OCI-LY3 (cell line): Measurements from ENCODE around the gene APOB.

Experiments used
- EZH2phosphoT487 ChIP-seq: fragments of 200-600 bp; shearing (Covaris generic); IDR thresholded peaks from 2 replicates; pipeline ENCODE4 v1.6.1; 2018; ENCODE audit warnings: antibody characterized with exemption, mixed run types, low read depth
- TF ChIP-seq, protein P1 (sequence below): fragments of 200-600, 300-600 bp; sonication (generic); IDR thresholded peaks from 2 replicates; pipeline ENCODE4 v1.5.1; 2014; ENCODE audit warnings: antibody characterized with exemption, low read length, low read depth

DNA sequence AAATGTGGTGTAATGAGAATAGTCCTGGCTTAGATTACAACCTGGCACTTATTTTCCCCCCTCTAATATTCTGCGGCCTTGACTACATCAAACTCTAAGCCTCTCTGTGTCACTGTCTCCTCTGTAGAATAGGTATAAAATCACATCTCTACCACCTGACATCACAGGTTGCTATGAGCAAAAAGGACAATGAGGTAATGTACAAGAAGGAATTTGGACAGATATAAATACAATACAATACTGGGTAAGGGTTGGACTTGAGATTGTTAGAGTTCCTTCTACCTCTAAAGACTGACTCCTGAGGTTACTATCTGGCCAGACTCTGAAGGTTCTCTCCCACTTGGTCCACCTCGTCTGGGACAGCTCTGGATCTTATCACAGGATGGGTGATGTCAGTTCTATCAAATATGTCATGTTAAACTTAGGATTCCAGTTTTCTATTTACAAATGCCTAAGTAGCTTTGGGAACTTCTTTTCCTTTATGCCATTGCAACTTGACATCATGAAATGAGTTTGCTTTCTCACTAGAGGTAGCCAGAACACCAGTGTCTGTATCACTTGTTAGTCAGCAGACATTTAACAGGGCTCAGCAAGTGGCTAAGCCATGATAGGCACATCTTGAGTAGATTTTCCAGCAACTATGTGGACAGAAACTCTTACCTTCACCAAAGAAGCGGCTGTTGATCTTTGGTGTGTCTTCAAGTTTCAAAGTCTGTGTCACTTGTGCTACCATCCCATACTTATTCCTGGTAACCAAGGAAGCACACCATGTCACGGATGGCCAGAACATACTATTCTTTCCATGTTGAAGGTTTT, 9.5 kb downstream of the APOB start:
- TF ChIP-seq, protein P1, sequence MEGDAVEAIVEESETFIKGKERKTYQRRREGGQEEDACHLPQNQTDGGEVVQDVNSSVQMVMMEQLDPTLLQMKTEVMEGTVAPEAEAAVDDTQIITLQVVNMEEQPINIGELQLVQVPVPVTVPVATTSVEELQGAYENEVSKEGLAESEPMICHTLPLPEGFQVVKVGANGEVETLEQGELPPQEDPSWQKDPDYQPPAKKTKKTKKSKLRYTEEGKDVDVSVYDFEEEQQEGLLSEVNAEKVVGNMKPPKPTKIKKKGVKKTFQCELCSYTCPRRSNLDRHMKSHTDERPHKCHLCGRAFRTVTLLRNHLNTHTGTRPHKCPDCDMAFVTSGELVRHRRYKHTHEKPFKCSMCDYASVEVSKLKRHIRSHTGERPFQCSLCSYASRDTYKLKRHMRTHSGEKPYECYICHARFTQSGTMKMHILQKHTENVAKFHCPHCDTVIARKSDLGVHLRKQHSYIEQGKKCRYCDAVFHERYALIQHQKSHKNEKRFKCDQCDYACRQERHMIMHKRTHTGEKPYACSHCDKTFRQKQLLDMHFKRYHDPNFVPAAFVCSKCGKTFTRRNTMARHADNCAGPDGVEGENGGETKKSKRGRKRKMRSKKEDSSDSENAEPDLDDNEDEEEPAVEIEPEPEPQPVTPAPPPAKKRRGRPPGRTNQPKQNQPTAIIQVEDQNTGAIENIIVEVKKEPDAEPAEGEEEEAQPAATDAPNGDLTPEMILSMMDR: no peak
- TF ChIP-seq EZH2phosphoT487: no peak
